NCI-H2171 (cell line): ENCODE measurements around the gene TSHR.
A peak's percentile ranks its signal among the peaks of the same experiment; 100 is the strongest.
"Not testable (repeated sequence)": the region's sequence is repeated elsewhere in the genome, so short reads cannot be mapped to it uniquely, and the experiment has no call there.

ENCODE experiments used
- DNase-seq: peaks from one replicate; lab custom pipeline; 2025; lab: John Stamatoyannopoulos, UW

The TSHR gene

DNA sequence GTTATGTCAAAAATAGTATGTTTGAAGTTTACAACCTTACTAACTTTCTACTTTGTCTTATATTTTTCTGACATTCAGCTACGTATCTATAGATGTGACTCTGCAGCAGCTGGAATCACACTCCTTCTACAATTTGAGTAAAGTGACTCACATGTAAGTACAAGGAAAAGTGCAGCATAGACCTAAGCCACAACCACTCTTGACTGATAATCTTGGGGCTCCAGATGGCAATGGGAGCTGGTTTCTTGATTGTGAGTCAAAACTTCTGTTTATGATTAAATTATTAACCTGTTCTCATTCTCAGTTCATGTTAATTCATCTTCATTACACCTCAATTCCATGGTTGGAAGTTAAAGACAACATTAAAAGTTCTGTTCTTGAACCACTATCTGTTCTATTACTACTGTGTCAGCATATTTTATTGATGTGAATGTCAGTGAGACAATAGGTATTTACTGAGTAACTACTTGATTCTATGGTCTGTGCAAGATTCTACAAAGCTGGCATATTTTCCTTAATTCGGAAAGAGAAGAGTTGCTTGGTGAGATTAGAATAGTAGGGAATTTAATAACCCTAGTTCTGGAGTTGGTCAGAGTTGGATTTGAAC is 112.9 kb downstream of the TSHR start:
- no peak for DNase-seq

- DNase-seq: no peak
These were observed 115.1 kb downstream of the TSHR start for GRCh38 chr14:81070511-81070910.

GRCh38 chr14:81085596-81085995 is 130.2 kb downstream of the TSHR start:
- DNase-seq: no peak

DNA sequence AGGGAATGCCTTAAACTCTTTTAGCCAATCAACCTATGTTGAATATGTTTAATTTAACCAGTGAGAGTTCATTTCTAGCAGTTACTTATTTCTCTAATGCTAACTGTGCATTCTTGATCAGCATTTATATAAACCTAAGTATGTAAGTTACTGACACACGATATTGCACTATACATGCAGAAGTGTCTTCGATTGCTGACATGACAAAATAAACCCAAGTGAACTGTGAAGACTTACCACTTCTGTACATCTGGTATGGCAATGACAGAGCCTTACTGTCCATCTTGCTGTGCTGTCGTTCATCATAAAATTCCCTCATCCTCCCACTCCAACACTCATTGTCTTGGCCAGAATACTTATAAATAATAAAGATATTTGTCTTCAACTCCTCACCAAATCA is 131.8 kb downstream of the TSHR start:
- DNase-seq: no peak

- no peak for DNase-seq
These were observed 135.7 kb downstream of the TSHR start for GRCh38 chr14:81091139-81091538.

DNA sequence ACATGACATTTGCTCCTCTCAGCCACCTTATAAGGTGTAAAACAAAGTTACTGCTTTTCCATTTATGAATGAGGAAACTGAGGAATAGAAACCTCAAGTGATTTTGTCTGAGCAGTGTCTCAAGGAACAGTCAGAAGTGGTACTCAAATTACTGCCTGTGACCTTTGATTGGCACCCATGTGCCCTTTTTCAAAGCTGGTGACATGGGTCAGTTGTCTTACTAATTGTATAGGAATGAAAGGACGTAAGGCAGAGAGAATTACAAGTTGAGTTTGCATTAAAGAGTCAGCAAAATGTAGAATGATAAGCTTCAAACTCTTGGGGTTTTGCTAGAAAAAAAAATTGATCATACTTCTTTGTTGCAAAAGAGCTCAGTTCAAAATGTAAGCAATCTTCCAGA is 136.2 kb downstream of the TSHR start:
- no peak for DNase-seq

DNA sequence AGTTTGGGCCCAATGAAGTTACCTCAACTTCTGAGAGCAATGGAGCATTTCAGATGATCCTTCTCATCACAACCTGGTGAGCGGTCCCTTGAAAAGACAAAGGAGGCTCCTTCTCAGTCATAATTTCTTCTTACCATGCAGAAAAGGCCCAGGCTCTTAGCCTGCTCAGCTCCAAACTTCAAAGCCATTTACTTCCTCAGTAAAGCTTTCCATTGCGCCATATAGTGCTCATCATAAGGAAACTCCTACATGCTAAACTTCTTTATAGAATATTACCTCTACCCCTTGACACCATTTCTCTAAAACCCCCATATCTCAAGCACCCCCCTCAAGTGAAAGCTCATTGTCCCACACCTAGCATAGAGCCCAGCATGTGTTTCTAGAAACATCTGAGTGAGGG is 138.2 kb downstream of the TSHR start:
- no peak for DNase-seq

GRCh38 chr14:81095539-81095938 is 140.1 kb downstream of the TSHR start:
- DNase-seq: no peak

GRCh38 chr14:81096656-81097055 is 141.2 kb downstream of the TSHR start:
- DNase-seq: no peak

DNA sequence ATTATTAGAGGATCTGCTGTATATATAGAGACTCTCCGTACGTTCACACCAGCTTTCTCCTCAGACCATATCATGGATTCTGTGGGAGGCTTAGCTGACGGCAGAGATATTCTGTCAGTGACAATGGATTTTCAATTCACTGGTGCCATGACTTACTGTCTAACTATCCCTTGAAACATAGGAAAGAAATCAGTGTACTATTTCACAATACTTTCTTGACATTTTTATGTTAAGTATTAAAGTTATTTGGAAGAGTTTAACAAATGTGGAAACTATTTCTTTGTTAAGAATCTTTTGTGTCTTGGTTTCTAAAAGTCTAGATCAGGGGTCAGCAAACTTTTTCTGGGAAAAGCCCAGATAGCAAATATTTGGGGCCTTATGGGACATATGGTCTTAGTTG is 146.8 kb downstream of the TSHR start:
- no peak for DNase-seq

DNA sequence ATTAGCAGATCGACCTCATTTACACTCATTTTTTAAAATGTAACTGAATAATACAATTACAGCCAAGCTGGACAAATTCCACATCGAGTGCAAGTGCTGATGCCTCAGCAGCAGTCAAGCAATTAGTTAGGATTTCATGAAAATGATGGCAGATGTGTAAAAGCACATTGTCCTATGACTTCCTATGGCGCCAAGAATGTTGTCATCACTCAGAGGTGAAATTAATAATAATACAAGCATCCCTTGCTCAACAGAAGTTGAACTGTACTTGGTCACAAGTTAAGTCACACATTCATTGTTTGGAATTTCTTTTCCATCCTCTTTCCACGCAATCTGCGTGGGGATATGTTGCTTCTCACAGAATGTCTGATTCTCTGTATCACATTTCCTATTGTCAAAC is 148.0 kb downstream of the TSHR start:
- DNase-seq: no peak

DNA sequence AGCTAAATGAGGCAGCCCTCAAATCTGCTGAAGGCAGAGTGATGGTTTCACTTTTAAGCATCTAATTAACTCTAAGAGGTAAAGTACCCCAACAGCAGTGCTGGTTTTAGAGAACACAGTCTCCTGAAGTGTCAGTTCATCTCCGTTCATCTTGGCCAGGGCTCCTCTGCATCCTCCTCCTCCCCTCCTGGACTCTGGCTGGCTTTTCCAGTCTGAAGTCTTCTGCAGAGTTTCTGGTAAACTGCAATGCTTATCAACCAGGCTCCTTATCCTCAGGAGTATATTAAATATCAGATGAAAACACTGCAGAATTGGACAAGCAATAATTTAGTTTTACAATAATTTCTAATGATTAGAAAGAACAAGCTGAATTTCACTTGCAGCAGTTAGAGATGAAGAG is 150.0 kb downstream of the TSHR start:
- DNase-seq: no peak

DNA sequence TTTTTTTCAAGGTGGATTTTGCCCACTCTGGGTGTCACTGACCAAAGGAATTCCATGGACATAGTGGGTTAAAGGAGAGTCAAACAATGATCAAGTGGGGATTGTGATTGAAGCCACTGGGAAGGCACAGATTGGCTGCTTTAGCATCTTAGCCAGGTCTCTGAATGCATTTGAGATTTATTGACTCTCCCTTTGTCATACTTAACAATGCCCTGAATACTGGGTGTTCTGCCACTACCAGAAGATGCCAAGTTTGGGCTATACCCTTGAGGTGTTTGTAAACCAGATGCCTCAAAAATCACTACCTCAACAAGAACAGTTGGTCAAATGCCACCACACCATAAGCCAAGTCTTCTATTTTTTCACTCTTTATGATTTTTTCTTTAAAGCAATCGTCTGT is 150.5 kb downstream of the TSHR start:
- no peak for DNase-seq

- no peak for DNase-seq
These were observed 154.8 kb downstream of the TSHR start for GRCh38 chr14:81110186-81110585.

DNA sequence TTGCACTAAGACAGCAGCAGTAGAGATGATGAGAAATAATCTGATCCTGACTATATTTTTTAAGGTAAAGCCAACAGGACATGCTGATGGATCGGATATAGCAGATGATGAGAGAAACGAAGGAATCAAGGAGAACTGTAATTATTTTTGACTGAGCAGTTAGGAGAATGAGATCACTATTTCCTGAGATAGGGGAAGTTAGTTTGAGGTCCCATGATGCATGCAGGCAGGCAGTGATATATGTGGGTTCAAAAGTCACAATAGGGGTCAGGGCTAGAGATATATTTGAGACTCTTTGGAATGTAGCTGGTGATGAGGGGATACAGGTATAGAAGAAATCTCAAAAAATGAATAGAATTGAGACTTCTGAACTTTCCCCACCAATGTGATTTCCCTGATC is 157.8 kb downstream of the TSHR start:
- no peak for DNase-seq

DNA sequence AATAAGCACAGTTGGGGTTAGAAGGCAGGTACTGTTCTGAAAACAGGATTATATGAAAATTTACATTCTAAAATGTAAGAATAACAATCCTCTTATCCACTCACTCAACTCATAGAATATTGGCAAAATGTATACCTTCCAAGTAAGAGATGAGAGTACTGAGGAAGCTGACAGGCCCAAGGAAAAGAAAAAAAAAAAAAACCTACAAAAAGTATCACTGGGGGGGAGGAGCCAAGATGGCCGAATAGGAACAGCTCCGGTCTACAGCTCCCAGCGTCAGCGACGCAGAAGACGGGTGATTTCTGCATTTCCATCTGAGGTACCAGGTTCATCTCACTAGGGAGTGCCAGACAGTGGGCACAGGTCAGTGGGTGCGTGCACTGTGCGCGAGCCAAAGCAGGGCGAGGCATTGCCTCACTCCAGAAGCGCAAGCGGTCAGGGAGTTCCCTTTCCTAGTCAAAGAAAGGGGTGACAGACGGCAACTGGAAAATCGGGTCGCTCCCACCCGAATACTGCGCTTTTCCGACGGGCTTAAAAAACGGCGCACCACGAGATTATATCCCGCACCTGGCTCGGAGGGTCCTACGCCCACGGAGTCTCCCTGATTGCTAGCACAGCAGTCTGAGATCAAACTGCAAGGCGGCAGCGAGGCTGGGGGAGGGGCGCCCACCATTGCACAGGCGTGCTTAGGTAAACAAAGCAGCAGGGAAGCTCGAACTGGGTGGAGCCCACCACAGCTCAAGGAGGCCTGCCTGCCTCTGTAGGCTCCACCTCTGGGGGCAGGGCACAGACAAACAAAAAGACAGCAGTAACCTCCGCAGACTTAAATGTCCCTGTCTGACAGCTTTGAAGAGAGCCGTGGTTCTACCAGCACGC is 158.8 kb downstream of the TSHR start:
- DNase-seq: not testable (repeated sequence)

DNA sequence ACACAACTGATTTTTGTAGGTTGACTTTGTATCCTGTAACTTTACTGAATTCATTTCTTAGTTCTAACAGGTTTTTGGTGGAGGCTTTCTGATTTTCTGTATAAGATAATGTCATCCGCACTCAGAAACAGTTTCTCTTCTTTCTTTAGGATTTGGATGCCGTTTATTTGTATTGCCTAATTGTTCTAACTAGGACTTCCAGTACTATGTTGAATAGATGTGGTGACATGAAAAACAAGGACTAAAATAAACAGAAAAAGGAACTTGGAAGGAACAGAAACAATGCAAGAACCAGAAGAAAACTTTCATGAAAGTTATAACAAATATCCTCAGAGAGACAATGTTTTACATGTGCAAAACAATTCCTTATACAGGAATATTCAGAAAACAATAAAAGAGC is 165.1 kb downstream of the TSHR start:
- DNase-seq: no peak

GRCh38 chr14:81122326-81122725 is 166.9 kb downstream of the TSHR start:
- no peak for DNase-seq

DNA sequence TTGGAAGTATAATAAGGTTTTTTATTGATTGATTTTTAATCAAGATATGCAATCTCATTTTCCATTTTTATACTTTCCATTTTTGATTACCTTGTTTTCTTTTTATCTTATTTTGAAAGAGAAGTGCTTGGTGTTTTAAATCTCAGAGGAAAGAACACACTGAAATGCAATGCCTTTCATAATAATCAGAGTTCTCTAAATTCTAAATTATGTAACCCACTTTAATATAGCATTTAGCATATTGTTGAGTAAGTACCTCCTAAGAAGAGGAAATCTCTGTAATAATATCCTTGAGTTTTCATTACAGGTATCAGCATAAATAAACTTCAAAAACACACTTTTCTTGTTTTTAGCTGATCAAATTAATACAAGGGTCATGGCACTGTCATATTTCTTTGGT is 168.4 kb downstream of the TSHR start:
- DNase-seq: no peak

- DNase-seq: no peak
These were observed 170.1 kb downstream of the TSHR start for GRCh38 chr14:81125536-81125935.

DNA sequence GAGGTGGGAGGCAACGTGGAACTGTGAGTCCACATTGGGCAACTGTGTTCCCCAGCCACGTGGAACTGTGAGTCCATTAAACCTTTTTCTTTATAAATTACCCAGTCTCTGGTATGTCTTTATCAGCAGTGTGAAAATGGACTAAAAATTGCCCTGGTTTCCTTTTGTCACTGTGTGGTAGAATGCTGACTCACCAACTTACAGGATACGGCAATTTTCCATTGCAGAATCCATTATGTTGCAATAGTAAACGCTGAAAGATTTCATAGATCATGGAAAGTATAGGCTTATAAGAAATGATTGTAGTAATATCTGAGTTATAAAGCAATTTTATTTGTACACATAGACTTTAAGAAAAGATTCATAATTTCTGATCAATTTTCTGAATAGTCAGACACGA is 172.4 kb downstream of the TSHR start:
- no peak for DNase-seq

- DNase-seq: no peak
These were observed 173.8 kb downstream of the TSHR start for GRCh38 chr14:81129242-81129641.

- DNase-seq: peak; percentile 97
These were observed 177.0 kb downstream of the TSHR start for GRCh38 chr14:81132468-81132867.

DNA sequence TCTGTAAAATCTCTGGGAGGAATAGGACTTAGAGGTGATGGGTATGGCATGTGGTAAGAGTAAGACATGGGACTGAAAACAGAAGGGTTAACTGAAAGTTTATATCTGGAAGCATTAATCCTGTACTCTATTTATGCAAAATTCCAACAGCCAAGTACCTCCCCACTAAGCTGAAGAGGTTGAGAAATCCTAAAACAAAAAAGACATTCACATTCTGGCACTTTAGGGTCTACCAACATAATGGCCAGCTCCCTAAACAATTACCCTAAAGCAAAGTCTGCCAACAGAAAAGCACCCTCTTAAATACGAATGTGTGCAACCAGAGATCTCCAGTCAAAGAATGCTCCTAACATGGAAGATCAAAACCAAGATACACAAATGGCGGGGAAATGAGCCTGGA is 178.0 kb downstream of the TSHR start:
- DNase-seq: no peak
